ENCODE data around the gene NAGPA. TPM values are rescaled to one million over a fixed set of nuclear protein-coding genes. Genes with fewer than 3 reads are reported as not detected.

The NAGPA gene
- total and polyA plus RNA-seq, 2 of the 13 experiments (the other 11 are each of a cell fraction or from before 2014, with no cell fraction given): 27.1 to 60.3 TPM

DNA sequence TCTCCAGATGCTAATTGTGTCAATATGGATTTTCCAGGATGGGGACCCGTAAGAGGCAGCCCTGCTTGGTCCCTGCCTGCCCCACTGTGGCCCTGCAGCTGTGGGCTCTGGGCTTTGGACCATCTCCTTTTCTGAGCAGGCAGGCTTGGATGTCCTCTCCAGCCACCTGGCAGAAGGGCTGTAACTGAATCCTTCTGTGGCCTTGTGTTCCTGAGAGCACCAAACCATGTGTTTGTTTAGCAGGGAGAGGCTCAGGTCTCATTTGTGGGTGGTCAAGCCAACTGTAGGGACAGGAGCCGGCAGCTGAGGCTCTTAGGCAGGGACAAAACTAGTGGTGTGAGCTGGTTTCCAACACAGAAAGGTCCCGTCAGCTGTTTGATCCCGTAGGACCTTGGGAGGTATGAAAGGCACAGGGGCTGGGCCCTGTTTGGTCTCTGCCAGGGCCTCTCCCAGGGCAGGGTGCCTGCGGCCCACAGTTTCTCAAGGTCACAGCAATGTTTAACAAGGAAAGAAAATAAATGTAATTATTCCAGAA, 57.1 kb downstream of the NAGPA start (continued):
- no peak for TF ChIP-seq ATF7-NPFF (CRISPR knock-in tag; IDR thresholded peaks at IDR 0.05; ENCODE audit: low read depth)
- TF ChIP-seq, protein P1, sequence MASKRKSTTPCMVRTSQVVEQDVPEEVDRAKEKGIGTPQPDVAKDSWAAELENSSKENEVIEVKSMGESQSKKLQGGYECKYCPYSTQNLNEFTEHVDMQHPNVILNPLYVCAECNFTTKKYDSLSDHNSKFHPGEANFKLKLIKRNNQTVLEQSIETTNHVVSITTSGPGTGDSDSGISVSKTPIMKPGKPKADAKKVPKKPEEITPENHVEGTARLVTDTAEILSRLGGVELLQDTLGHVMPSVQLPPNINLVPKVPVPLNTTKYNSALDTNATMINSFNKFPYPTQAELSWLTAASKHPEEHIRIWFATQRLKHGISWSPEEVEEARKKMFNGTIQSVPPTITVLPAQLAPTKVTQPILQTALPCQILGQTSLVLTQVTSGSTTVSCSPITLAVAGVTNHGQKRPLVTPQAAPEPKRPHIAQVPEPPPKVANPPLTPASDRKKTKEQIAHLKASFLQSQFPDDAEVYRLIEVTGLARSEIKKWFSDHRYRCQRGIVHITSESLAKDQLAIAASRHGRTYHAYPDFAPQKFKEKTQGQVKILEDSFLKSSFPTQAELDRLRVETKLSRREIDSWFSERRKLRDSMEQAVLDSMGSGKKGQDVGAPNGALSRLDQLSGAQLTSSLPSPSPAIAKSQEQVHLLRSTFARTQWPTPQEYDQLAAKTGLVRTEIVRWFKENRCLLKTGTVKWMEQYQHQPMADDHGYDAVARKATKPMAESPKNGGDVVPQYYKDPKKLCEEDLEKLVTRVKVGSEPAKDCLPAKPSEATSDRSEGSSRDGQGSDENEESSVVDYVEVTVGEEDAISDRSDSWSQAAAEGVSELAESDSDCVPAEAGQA (IDR thresholded peaks at IDR 0.05; ENCODE audit: low read depth): no peak
- TF ChIP-seq, protein P1 (CRISPR knock-in tag; IDR thresholded peaks at IDR 0.05; ENCODE audit: borderline replicate concordance): no peak
- TF ChIP-seq ZNF782 (CRISPR knock-in tag; IDR thresholded peaks at IDR 0.05; ENCODE audit: borderline replicate concordance): peak; percentile 89; the same call in 1 of the 2 replicates
- TF ChIP-seq, protein P2, sequence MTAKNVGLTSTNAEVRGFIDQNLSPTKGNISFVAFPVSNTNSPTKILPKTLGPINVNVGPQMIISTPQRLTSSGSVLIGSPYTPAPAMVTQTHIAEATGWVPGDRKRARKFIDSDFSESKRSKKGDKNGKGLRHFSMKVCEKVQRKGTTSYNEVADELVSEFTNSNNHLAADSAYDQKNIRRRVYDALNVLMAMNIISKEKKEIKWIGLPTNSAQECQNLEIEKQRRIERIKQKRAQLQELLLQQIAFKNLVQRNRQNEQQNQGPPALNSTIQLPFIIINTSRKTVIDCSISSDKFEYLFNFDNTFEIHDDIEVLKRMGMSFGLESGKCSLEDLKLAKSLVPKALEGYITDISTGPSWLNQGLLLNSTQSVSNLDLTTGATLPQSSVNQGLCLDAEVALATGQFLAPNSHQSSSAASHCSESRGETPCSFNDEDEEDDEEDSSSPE (CRISPR knock-in tag; IDR thresholded peaks at IDR 0.05): no peak
- TF ChIP-seq MXI1 (IDR thresholded peaks at IDR 0.05; ENCODE audit: borderline replicate concordance, low read depth, low read length): no peak
- no peak for TF ChIP-seq GMEB1 (CRISPR knock-in tag; IDR thresholded peaks at IDR 0.05; ENCODE audit: borderline replicate concordance)
- no peak for TF ChIP-seq ZMYM2 (CRISPR knock-in tag; IDR thresholded peaks at IDR 0.05)
- TF ChIP-seq ZNF121 (CRISPR knock-in tag; IDR thresholded peaks at IDR 0.05): no peak
- no peak for TF ChIP-seq CBFB (CRISPR knock-in tag; IDR thresholded peaks at IDR 0.05)
- no peak for TF ChIP-seq SNAI1 (CRISPR knock-in tag; IDR thresholded peaks at IDR 0.05; ENCODE audit: borderline replicate concordance)
- TF ChIP-seq ZKSCAN8 (CRISPR knock-in tag; IDR thresholded peaks at IDR 0.05; ENCODE audit: borderline replicate concordance): no peak
- no peak for TF ChIP-seq ZNF616 (CRISPR knock-in tag; IDR thresholded peaks at IDR 0.05; ENCODE audit: low read depth)
- no peak for TF ChIP-seq ZNF280D (CRISPR knock-in tag; IDR thresholded peaks at IDR 0.05)
- no peak for TF ChIP-seq ZNF792 (CRISPR knock-in tag; IDR thresholded peaks at IDR 0.05)
- no peak for TF ChIP-seq FIP1L1 (IDR thresholded peaks at IDR 0.05; ENCODE audit: borderline replicate concordance, insufficient read depth, low read depth, low read length)
- no peak; the same call in 1 of the 2 replicates for TF ChIP-seq FOXO1 (CRISPR knock-in tag; IDR thresholded peaks at IDR 0.05)
- TF ChIP-seq ZNF562 (CRISPR knock-in tag; IDR thresholded peaks at IDR 0.05; ENCODE audit: borderline replicate concordance): no peak

All from HepG2 (cell line).